Mesenchymal stem cell (in vitro differentiated cells and primary cell): ENCODE results near the gene GREM2.

ENCODE experiments used
- DNase-seq: peaks from one replicate; pipeline ENCODE4 v3.0.0-alpha.2; 2013
- H2AFZ ChIP-seq: one replicate; pipeline ENCODE4 v1.6.1; 2013; ENCODE audit warnings: low read depth, mild to moderate bottlenecking, control low read depth, inconsistent platforms, low read length, moderate library complexity
- H2AK5ac ChIP-seq: 2 replicates; pipeline ENCODE4 v1.6.1; 2013; ENCODE audit warnings: low read length, moderate library complexity, mild to moderate bottlenecking, inconsistent platforms; ENCODE audit not compliant: severe bottlenecking
- H2BK120ac ChIP-seq: one replicate; pipeline ENCODE4 v1.6.1; 2013; ENCODE audit warnings: low read depth, mild to moderate bottlenecking, inconsistent platforms, low read length, moderate library complexity
- H2BK12ac ChIP-seq, 2 experiments: one replicate each; pipeline ENCODE4 v1.6.1; 2013; ENCODE audit warnings: inconsistent platforms in 2 of 2, low read length in 2 of 2, mild to moderate bottlenecking in 2 of 2, moderate library complexity in 2 of 2, control low read depth in 1 of 2
- H2BK15ac ChIP-seq: one replicate; pipeline ENCODE4 v1.6.1; 2013; ENCODE audit warnings: mild to moderate bottlenecking, low read depth, inconsistent platforms; ENCODE audit not compliant: poor library complexity, severe bottlenecking
- H2BK5ac ChIP-seq: 2 replicates; pipeline ENCODE4 v1.6.1; 2013; ENCODE audit warnings: low read depth, mild to moderate bottlenecking, low read length, control low read depth, inconsistent platforms; ENCODE audit not compliant: poor library complexity, severe bottlenecking
- H3K14ac ChIP-seq, 2 experiments: one replicate each; pipeline ENCODE4 v1.6.1; 2013; ENCODE audit warnings: inconsistent platforms in 2 of 2, low read length in 2 of 2, control low read depth in 1 of 2, mild to moderate bottlenecking in 1 of 2, moderate library complexity in 1 of 2
- H3K18ac ChIP-seq, 2 experiments: one replicate each; pipeline ENCODE4 v1.6.1; 2013; ENCODE audit warnings: inconsistent platforms in 2 of 2, low read length in 2 of 2, control low read depth in 1 of 2, low read depth in 1 of 2, mild to moderate bottlenecking in 1 of 2
- H3K23ac ChIP-seq, 2 experiments: one replicate each; pipeline ENCODE4 v1.6.1; 2013; ENCODE audit warnings: inconsistent platforms in 2 of 2, low read length in 2 of 2, mild to moderate bottlenecking in 2 of 2, moderate library complexity in 2 of 2, control low read depth in 1 of 2
- H3K27ac ChIP-seq: 2 replicates; pipeline ENCODE4 v1.5.1; 2013; ENCODE audit warnings: mild to moderate bottlenecking, moderate library complexity, low read length, control low read depth, inconsistent platforms; ENCODE audit not compliant: poor library complexity, severe bottlenecking
- H3K27me3 ChIP-seq, 2 experiments: 2 replicates each; pipeline versions ENCODE4 v1.6.1 to v1.7.0; 2013; ENCODE audit warnings: low read length in 2 of 2, mild to moderate bottlenecking in 2 of 2, moderate library complexity in 2 of 2, control low read depth in 1 of 2, inconsistent platforms in 1 of 2; ENCODE audit not compliant: control insufficient read depth in 1 of 2, insufficient read depth in 1 of 2
- H3K36me3 ChIP-seq, 2 experiments: 2 replicates each; pipeline versions ENCODE4 v1.6.1 to v1.7.0; 2013; ENCODE audit warnings: low read length in 2 of 2, control low read depth in 1 of 2, inconsistent platforms in 1 of 2, low read depth in 1 of 2, mild to moderate bottlenecking in 1 of 2; ENCODE audit not compliant: insufficient read depth in 2 of 2, control insufficient read depth in 1 of 2
- H3K4ac ChIP-seq, 2 experiments: one replicate each; pipeline ENCODE4 v1.6.1; 2013; ENCODE audit warnings: inconsistent platforms in 2 of 2, low read length in 2 of 2, mild to moderate bottlenecking in 2 of 2, moderate library complexity in 2 of 2, control low read depth in 1 of 2, low read depth in 1 of 2
- H3K4me1 ChIP-seq: 2 replicates; pipeline ENCODE4 v1.6.1; 2013; ENCODE audit warnings: low read depth, low read length, control low read depth; ENCODE audit not compliant: control insufficient read depth, insufficient read depth
- H3K4me2 ChIP-seq: 2 replicates; pipeline ENCODE4 v1.6.1; 2013; ENCODE audit warnings: low read length, mild to moderate bottlenecking, inconsistent platforms; ENCODE audit not compliant: poor library complexity, severe bottlenecking
- H3K4me3 ChIP-seq, 2 experiments: 2 replicates each; pipeline versions ENCODE4 v1.5.1 to v1.7.0; 2013; ENCODE audit warnings: low read length in 2 of 2, mild to moderate bottlenecking in 2 of 2, control low read depth in 1 of 2, low read depth in 1 of 2; ENCODE audit not compliant: insufficient read depth in 1 of 2
- H3K79me1 ChIP-seq: replicated peaks from 2 replicates; pipeline ENCODE4 v1.6.1; 2013; ENCODE audit warnings: mild to moderate bottlenecking, control low read depth, low read length, inconsistent platforms; ENCODE audit not compliant: poor library complexity, severe bottlenecking
- H3K9ac ChIP-seq: 2 replicates; pipeline ENCODE4 v1.7.0; 2013; ENCODE audit warnings: mild to moderate bottlenecking, low read length, moderate library complexity
- H3K9me3 ChIP-seq: 2 replicates; pipeline ENCODE4 v1.7.0; 2013; ENCODE audit warnings: mild to moderate bottlenecking, low read length; ENCODE audit not compliant: control insufficient read depth
- H4K8ac ChIP-seq: one replicate; pipeline ENCODE4 v1.6.1; 2013; ENCODE audit warnings: inconsistent platforms, mild to moderate bottlenecking, low read length, moderate library complexity
- H4K91ac ChIP-seq: one replicate; pipeline ENCODE4 v1.6.1; 2013; ENCODE audit warnings: mild to moderate bottlenecking, low read length, inconsistent platforms
- WGBS: methylation state at CpG from one replicate; pipeline ENCODE4 v1.1.7; 2013; ENCODE audit warnings: mixed read lengths; 5-methylcytosine and 5-hydroxymethylcytosine counted together

Gene GREM2

GRCh38 chr1:240595476-240595875 lies 16.5 kb downstream of the GREM2 start:
- no peak for DNase-seq
- H3K9me3 ChIP-seq = no peaks in the 10 kb centered on the region
- no peak overlapping the region for H3K18ac ChIP-seq
- no peaks in the 10 kb centered on the region for H3K4me1 ChIP-seq
- WGBS = 81% methylated on average over 2 of the region's 2 CpGs
- no peak overlapping the region for H2AK5ac ChIP-seq
- H4K8ac ChIP-seq = no peak overlapping the region
- no peak overlapping the region for H3K23ac ChIP-seq
- H3K9ac ChIP-seq = no peak overlapping the region
- no peak overlapping the region for H2BK12ac ChIP-seq
- H3K79me1 ChIP-seq = no peaks in the 10 kb centered on the region
- H3K4ac ChIP-seq = no peak overlapping the region
- H2BK15ac ChIP-seq = no peak overlapping the region
- peaks cover 0 to 49% of the 10 kb centered on the region in 2 experiments for H3K36me3 ChIP-seq
- H2BK120ac ChIP-seq = no peak overlapping the region
- no peak overlapping the region for H3K14ac ChIP-seq
- no peaks in the 10 kb centered on the region for H3K27me3 ChIP-seq
- H3K27ac ChIP-seq = no peak overlapping the region
- H2BK5ac ChIP-seq = no peak overlapping the region
- no peak overlapping the region for H4K91ac ChIP-seq
- no peak overlapping the region for H3K4me3 ChIP-seq
- no peak overlapping the region for H2AFZ ChIP-seq
- H3K4me2 ChIP-seq = no peak overlapping the region

GRCh38 chr1:240591564-240591963 lies 20.4 kb downstream of the GREM2 start:
- Histone ChIP-seq H4K8ac (no peak overlapping the region), H2BK15ac (no peak overlapping the region), H2AFZ (no peak overlapping the region), H3K27me3 (no peaks in the 10 kb centered on the region), H2BK120ac (no peak overlapping the region), H3K4me2 (no peak overlapping the region), H3K9me3 (no peaks in the 10 kb centered on the region), H2BK5ac (no peak overlapping the region), H3K27ac (no peak overlapping the region), H2BK12ac (no peak overlapping the region), H3K36me3 (peaks cover 0 to 53% of the 10 kb centered on the region in 2 experiments), H3K14ac (no peak overlapping the region), H4K91ac (no peak overlapping the region), H3K23ac (no peak overlapping the region), H2AK5ac (no peak overlapping the region), H3K4me1 (no peaks in the 10 kb centered on the region), H3K9ac (no peak overlapping the region), H3K4me3 (no peak overlapping the region), H3K4ac (no peak overlapping the region), H3K79me1 (no peaks in the 10 kb centered on the region), H3K18ac (no peak overlapping the region)
- WGBS = 82% methylated on average over 3 of the region's 3 CpGs
- DNase-seq = no peak

- H2BK15ac ChIP-seq = no peak overlapping the region
- H3K79me1 ChIP-seq = no peaks in the 10 kb centered on the region
- H3K4ac ChIP-seq = no peak overlapping the region
- no peak overlapping the region for H3K4me3 ChIP-seq
- no peak overlapping the region for H2BK120ac ChIP-seq
- H3K27me3 ChIP-seq = no peaks in the 10 kb centered on the region
- H3K4me1 ChIP-seq = no peaks in the 10 kb centered on the region
- no peak overlapping the region for H3K9ac ChIP-seq
- H2BK12ac ChIP-seq = no peak overlapping the region
- peaks cover 0 to 52% of the 10 kb centered on the region in 2 experiments for H3K36me3 ChIP-seq
- no peak overlapping the region for H2AFZ ChIP-seq
- no peak overlapping the region for H2AK5ac ChIP-seq
- no peak overlapping the region for H3K27ac ChIP-seq
- H2BK5ac ChIP-seq = no peak overlapping the region
- no peak overlapping the region for H4K91ac ChIP-seq
- H3K4me2 ChIP-seq = no peak overlapping the region
- DNase-seq = no peak
- WGBS = 65% methylated on average over 5 of the region's 5 CpGs
- no peaks in the 10 kb centered on the region for H3K9me3 ChIP-seq
- H3K23ac ChIP-seq = no peak overlapping the region
- no peak overlapping the region for H3K18ac ChIP-seq
- H3K14ac ChIP-seq = no peak overlapping the region
- no peak overlapping the region for H4K8ac ChIP-seq
These were observed 20.9 kb downstream of the GREM2 start for GRCh38 chr1:240591078-240591477.

- Histone ChIP-seq H4K8ac (no peak overlapping the region), H3K27me3 (no peaks in the 10 kb centered on the region), H3K4me2 (no peak overlapping the region), H2BK15ac (no peak overlapping the region), H3K23ac (no peak overlapping the region), H2BK12ac (no peak overlapping the region), H2AFZ (no peak overlapping the region), H3K18ac (no peak overlapping the region), H3K79me1 (no peaks in the 10 kb centered on the region), H2BK5ac (no peak overlapping the region), H4K91ac (no peak overlapping the region), H3K27ac (no peak overlapping the region), H2BK120ac (no peak overlapping the region), H3K4ac (no peak overlapping the region), H3K4me3 (no peak overlapping the region), H3K14ac (no peak overlapping the region), H3K36me3 (peaks cover 0 to 43% of the 10 kb centered on the region in 2 experiments), H3K4me1 (no peaks in the 10 kb centered on the region), H2AK5ac (no peak overlapping the region), H3K9me3 (no peaks in the 10 kb centered on the region), H3K9ac (no peak overlapping the region)
- 92% methylated on average over 5 of the region's 5 CpGs for WGBS
- DNase-seq = no peak
These were observed 22.3 kb downstream of the GREM2 start for GRCh38 chr1:240589585-240590110.
